Astrocyte of the spinal cord (primary cell): ENCODE data around the gene PCCA.
"Not testable (repeated sequence)": the region's sequence is repeated elsewhere in the genome, so short reads cannot be mapped to it uniquely, and the experiment has no call there.

Experiments
- DNase-seq: peaks from one replicate; pipeline ENCODE4 v3.0.0; 2011; ENCODE audit warnings: low read depth, low spot score
- H3K4me3 ChIP-seq: 2 replicates; pipeline ENCODE4 v1.5.1; 2011; ENCODE audit warnings: low read depth, mild to moderate bottlenecking, low read length, moderate library complexity
- CTCF ChIP-seq: IDR thresholded peaks from 2 replicates; pipeline ENCODE4 v1.5.1; 2012; ENCODE audit warnings: low read depth, mild to moderate bottlenecking, low read length, inconsistent platforms
- in situ Hi-C: cut with HindIII; loops from 2 replicates; pipeline ENCODE4 v1.10.0; 2017; ENCODE audit warnings: low sequenced_read_pairs

PCCA gene

GRCh38 chr13:100088273-100088643 lies 635 bp upstream of the PCCA start:
- H3K4me3 ChIP-seq, result peak overlapping the region; percentile 77
- no peak for TF ChIP-seq CTCF
- in situ Hi-C loops, result no loop called here
- no peak for DNase-seq

GRCh38 chr13:100089465-100090032 lies 656 bp downstream of the PCCA start:
- H3K4me3 ChIP-seq, result peak overlapping the region; percentile 77
- peak; percentile 24 for DNase-seq
- in situ Hi-C loops, result no loop called here
- TF ChIP-seq CTCF, result no peak

GRCh38 chr13:100090861-100091260 lies 2.0 kb downstream of the PCCA start:
- H3K4me3 ChIP-seq, result no peak overlapping the region
- TF ChIP-seq CTCF, result no peak

GRCh38 chr13:100091391-100091790 lies 2.5 kb downstream of the PCCA start:
- DNase-seq, result no peak
- no peak overlapping the region for H3K4me3 ChIP-seq
- no peak for TF ChIP-seq CTCF
- in situ Hi-C loops, result no loop called here

More at GRCh38 chr13:100090861-100091260, 2.0 kb downstream of the PCCA start:
- in situ Hi-C loops, result no loop called here
- no peak for DNase-seq

- DNase-seq, in situ Hi-C loops, H3K4me3 ChIP-seq: not testable (repeated sequence)
Observed at GRCh38 chr13:100092273-100092672, 3.4 kb downstream of the PCCA start.

GRCh38 chr13:100095498-100095897 lies 6.6 kb downstream of the PCCA start:
- in situ Hi-C loops, result no loop called here
- no peak for DNase-seq
- H3K4me3 ChIP-seq, result no peak overlapping the region
- no peak for TF ChIP-seq CTCF

GRCh38 chr13:100096526-100096925 lies 7.6 kb downstream of the PCCA start:
- no peak for TF ChIP-seq CTCF
- H3K4me3 ChIP-seq, result no peak overlapping the region
- in situ Hi-C loops, result no loop called here
- no peak for DNase-seq
